MM.1S (cell line): Measurements from ENCODE around the gene LTBP1.

Source experiments
- DNase-seq: peaks from one replicate; pipeline ENCODE4 v3.0.0-alpha.2; 2015
- H2AFZ ChIP-seq: fragments of 300-600 bp; sonication (generic); 2 replicates; pipeline ENCODE4 v1.6.0; 2016; ENCODE audit warnings: antibody characterized with exemption, low read length
- H3F3A ChIP-seq: fragments of 300-600 bp; sonication (generic); 2 replicates; pipeline ENCODE4 v1.6.1; 2016; ENCODE audit warnings: mild to moderate bottlenecking, antibody characterized with exemption, low read length, moderate library complexity, mixed read lengths; ENCODE audit not compliant: insufficient read depth
- H3K27ac ChIP-seq: fragments of 300-600 bp; sonication (generic); 2 replicates; pipeline ENCODE4 v1.5.1; 2016; ENCODE audit warnings: mild to moderate bottlenecking, low read length
- H3K27me3 ChIP-seq: fragments of 300-600 bp; sonication (generic); replicated peaks from 2 replicates; pipeline ENCODE4 v1.6.0; 2016; ENCODE audit warnings: low read length; ENCODE audit not compliant: insufficient read depth
- H3K36me3 ChIP-seq: fragments of 300-600 bp; sonication (generic); replicated peaks from 2 replicates; pipeline ENCODE4 v1.6.1; 2016; ENCODE audit warnings: mild to moderate bottlenecking, low read length, mixed read lengths; ENCODE audit not compliant: insufficient read depth
- H3K4me1 ChIP-seq: fragments of 300-600 bp; sonication (generic); 2 replicates; pipeline ENCODE4 v1.6.1; 2016; ENCODE audit warnings: low read length, mixed read lengths
- H3K4me2 ChIP-seq: fragments of 300-600 bp; sonication (generic); 2 replicates; pipeline ENCODE4 v1.6.0; 2016; ENCODE audit warnings: low read depth, low read length
- H3K4me3 ChIP-seq: fragments of 300-600 bp; sonication (generic); 2 replicates; pipeline ENCODE4 v1.5.1; 2016; ENCODE audit warnings: low read length, mixed read lengths
- H3K79me2 ChIP-seq: fragments of 300-600 bp; sonication (generic); 2 replicates; pipeline ENCODE4 v1.6.1; 2016; ENCODE audit warnings: mixed run types, low read length, mixed read lengths
- H3K9ac ChIP-seq: fragments of 300-600 bp; sonication (generic); 2 replicates; pipeline ENCODE4 v1.6.1; 2016; ENCODE audit warnings: low read length, mixed read lengths
- H3K9me2 ChIP-seq: fragments of 300-600 bp; sonication (generic); replicated peaks from 2 replicates; pipeline ENCODE4 v1.6.1; 2016; ENCODE audit warnings: mild to moderate bottlenecking, low read length, mixed read lengths; ENCODE audit not compliant: insufficient read depth
- H3K9me3 ChIP-seq: fragments of 300-600 bp; sonication (generic); replicated peaks from 2 replicates; pipeline ENCODE4 v1.6.1; 2016; ENCODE audit warnings: mild to moderate bottlenecking, low read length, mixed read lengths; ENCODE audit not compliant: insufficient read depth
- H4K20me1 ChIP-seq: fragments of 300-600 bp; sonication (generic); 2 replicates; pipeline ENCODE4 v1.6.1; 2016; ENCODE audit warnings: mild to moderate bottlenecking, low read length, moderate library complexity, mixed read lengths; ENCODE audit not compliant: insufficient read depth
- EZH2 ChIP-seq: fragments of 300-600 bp; sonication (generic); optimal IDR thresholded peaks from 2 replicates; pipeline ENCODE3; 2017; ENCODE audit warnings: low read depth, mild to moderate bottlenecking, antibody characterized with exemption, low read length, mixed read lengths
- EZH2phosphoT487 ChIP-seq: fragments of 300-600 bp; sonication (generic); IDR thresholded peaks from 2 replicates; pipeline ENCODE4 v1.6.1; 2018; ENCODE audit warnings: antibody characterized with exemption, low read length
- TF ChIP-seq, protein P1 (sequence below): fragments of 300-600 bp; sonication (generic); IDR thresholded peaks from 2 replicates; pipeline ENCODE4 v1.5.1; 2016; ENCODE audit warnings: antibody characterized with exemption, low read length, mixed read lengths

LTBP1 gene

DNA sequence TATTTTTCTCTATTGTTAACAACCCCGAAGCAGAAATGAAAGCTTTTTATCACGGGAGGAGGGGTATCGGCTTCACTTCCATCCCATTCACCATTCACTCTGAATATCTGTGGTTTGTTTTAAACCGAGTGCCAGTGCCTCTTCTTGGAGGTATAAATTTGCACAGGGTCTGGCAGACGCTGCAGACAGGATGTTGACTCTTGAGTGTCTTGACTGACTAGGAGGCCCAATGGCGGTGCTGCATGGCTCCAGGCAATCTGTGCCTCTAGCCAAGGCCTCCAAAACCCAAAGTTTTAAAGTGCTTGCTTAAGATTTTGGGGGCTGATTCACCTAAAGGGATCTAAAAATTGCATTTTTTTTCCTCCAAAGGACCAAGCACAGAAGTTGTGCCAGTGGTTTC lies 183.8 kb downstream of the LTBP1 start:
- DNase-seq, result no peak
- no peaks in the 10 kb centered on the region for H3K9me3 ChIP-seq
- no peaks in the 10 kb centered on the region for H3K79me2 ChIP-seq
- H3K36me3 ChIP-seq, result no peaks in the 10 kb centered on the region
- H4K20me1 ChIP-seq, result no peaks in the 10 kb centered on the region
- H3F3A ChIP-seq, result no peaks in the 10 kb centered on the region
- no peak overlapping the region for H3K4me2 ChIP-seq
- no peaks in the 10 kb centered on the region for H3K4me1 ChIP-seq
- no peak overlapping the region for H3K4me3 ChIP-seq
- no peak overlapping the region for H3K9ac ChIP-seq
- no peaks in the 10 kb centered on the region for H3K27me3 ChIP-seq
- H2AFZ ChIP-seq, result no peak overlapping the region
- no peaks in the 10 kb centered on the region for H3K9me2 ChIP-seq
- TF ChIP-seq EZH2 (no peak), EZH2phosphoT487 (no peak)
- TF ChIP-seq, protein P1, sequence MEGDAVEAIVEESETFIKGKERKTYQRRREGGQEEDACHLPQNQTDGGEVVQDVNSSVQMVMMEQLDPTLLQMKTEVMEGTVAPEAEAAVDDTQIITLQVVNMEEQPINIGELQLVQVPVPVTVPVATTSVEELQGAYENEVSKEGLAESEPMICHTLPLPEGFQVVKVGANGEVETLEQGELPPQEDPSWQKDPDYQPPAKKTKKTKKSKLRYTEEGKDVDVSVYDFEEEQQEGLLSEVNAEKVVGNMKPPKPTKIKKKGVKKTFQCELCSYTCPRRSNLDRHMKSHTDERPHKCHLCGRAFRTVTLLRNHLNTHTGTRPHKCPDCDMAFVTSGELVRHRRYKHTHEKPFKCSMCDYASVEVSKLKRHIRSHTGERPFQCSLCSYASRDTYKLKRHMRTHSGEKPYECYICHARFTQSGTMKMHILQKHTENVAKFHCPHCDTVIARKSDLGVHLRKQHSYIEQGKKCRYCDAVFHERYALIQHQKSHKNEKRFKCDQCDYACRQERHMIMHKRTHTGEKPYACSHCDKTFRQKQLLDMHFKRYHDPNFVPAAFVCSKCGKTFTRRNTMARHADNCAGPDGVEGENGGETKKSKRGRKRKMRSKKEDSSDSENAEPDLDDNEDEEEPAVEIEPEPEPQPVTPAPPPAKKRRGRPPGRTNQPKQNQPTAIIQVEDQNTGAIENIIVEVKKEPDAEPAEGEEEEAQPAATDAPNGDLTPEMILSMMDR, result no peak
- H3K27ac ChIP-seq, result no peak overlapping the region

DNA sequence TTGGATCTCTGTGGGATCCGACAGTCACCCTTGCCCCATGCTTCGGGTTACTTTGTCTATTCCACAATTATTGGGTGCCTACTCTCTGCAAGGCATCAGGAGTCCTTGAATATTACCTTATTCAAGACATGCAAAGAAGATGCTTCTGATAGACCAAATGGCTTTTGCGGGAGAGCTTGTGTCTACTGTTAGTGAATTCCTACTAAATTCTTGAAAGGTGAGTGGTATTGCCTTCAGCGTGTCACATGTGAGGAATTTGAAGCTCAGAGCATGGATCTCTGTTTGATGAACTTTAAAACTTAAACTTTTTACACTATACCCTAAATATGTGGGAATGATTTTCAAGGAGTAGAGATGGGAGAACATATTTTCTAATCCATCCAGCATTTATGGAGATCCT lies 184.4 kb downstream of the LTBP1 start:
- TF ChIP-seq, protein P1, result no peak
- TF ChIP-seq EZH2, result no peak
- Histone ChIP-seq H3K4me1 (no peaks in the 10 kb centered on the region), H3K9me2 (no peaks in the 10 kb centered on the region), H3F3A (no peaks in the 10 kb centered on the region), H3K79me2 (no peaks in the 10 kb centered on the region), H3K9ac (no peak overlapping the region), H3K36me3 (no peaks in the 10 kb centered on the region), H3K9me3 (no peaks in the 10 kb centered on the region), H3K27me3 (no peaks in the 10 kb centered on the region), H2AFZ (no peak overlapping the region), H4K20me1 (no peaks in the 10 kb centered on the region), H3K4me2 (no peak overlapping the region), H3K4me3 (no peak overlapping the region), H3K27ac (no peak overlapping the region)
- no peak for DNase-seq

DNA sequence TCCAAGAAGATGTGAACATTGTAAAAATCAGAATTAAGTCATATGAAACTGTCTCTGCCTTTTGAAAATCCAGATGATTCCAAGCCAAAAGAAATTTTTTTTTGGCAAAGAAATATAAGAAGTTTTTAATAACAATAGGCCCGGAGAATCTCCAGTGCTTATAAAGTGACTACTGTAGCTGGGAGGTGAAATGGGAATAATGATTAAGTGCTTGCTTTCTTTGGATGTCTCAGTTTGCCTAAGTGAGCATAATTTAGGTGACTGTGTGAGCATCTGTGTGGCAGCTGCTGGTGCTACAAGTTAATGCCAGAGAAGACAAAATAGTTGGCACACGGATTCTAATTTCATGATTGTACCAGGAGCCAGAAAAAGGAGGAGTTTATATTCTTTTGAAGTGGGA lies 185.0 kb downstream of the LTBP1 start:
- no peak for DNase-seq
- no peaks in the 10 kb centered on the region for H3K9me3 ChIP-seq
- H3K27me3 ChIP-seq, result no peaks in the 10 kb centered on the region
- H2AFZ ChIP-seq, result no peak overlapping the region
- no peak overlapping the region for H3K27ac ChIP-seq
- H3K4me2 ChIP-seq, result no peak overlapping the region
- H3K4me3 ChIP-seq, result no peak overlapping the region
- no peaks in the 10 kb centered on the region for H3K9me2 ChIP-seq
- no peak for TF ChIP-seq EZH2phosphoT487
- TF ChIP-seq EZH2, result no peak
- TF ChIP-seq, protein P1, result no peak
- no peaks in the 10 kb centered on the region for H3K4me1 ChIP-seq
- H3F3A ChIP-seq, result no peaks in the 10 kb centered on the region
- no peaks in the 10 kb centered on the region for H3K36me3 ChIP-seq
- no peak overlapping the region for H3K9ac ChIP-seq
- H3K79me2 ChIP-seq, result no peaks in the 10 kb centered on the region
- no peaks in the 10 kb centered on the region for H4K20me1 ChIP-seq

DNA sequence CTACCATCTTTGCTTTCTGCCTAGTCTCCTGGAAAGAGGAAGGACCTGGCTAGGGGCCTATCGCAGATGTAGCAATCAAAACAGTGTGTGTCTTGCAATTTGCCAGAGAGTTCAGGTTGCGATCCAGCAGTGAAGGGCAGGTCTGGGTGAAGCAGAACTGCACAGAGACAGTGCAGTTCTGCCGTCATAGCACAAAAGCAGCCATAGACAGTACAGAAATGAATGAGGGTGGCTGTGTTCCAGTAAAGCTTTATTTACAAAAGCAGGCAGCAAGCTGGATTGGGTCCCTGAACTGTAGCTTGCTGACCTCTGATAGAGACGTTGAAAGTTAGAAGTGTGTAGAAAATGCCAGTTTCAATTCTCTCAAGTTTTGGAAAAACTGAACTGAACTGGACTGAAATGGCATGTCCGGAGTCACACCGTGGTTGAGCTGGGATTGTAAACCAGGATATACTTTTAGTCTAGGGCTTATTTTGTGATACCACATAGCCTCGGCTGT lies 186.8 kb downstream of the LTBP1 start:
- Histone ChIP-seq H3K4me1 (no peaks in the 10 kb centered on the region), H3K4me3 (no peak overlapping the region), H3F3A (no peaks in the 10 kb centered on the region), H3K4me2 (no peak overlapping the region), H2AFZ (no peak overlapping the region), H4K20me1 (no peaks in the 10 kb centered on the region), H3K27ac (no peak overlapping the region), H3K9me2 (no peaks in the 10 kb centered on the region), H3K9me3 (no peaks in the 10 kb centered on the region), H3K36me3 (no peaks in the 10 kb centered on the region), H3K79me2 (no peaks in the 10 kb centered on the region), H3K9ac (no peak overlapping the region), H3K27me3 (no peaks in the 10 kb centered on the region)
- TF ChIP-seq, protein P1, result no peak
- no peak for TF ChIP-seq EZH2
- no peak for TF ChIP-seq EZH2phosphoT487
- DNase-seq, result no peak
